T-helper 17 cell (primary cell): ENCODE results near the gene SUSD5. TPM values are rescaled to one million over a fixed set of nuclear protein-coding genes. Genes with fewer than 3 reads are reported as not detected.
A peak's percentile ranks its signal among the peaks of the same experiment; 100 is the strongest.
"Not testable (repeated sequence)": the region's sequence is repeated elsewhere in the genome, so short reads cannot be mapped to it uniquely, and the experiment has no call there.

Experiments used
- ATAC-seq: fragments of 150-1000 bp; cut with Tn5 transposase; 2 replicates; pipeline ENCODE4 v1.10.0; 2021; ENCODE audit warnings: mild to moderate bottlenecking, moderate library complexity
- DNase-seq, 3 donors: peaks; one replicate each; pipeline versions ENCODE4 v3.0.0 to v3.0.0-alpha.2; 2020 to 2021
- H3K9me3 ChIP-seq: one replicate; pipeline ENCODE4 v1.7.0; 2013; ENCODE audit warnings: low read length, mild to moderate bottlenecking; ENCODE audit not compliant: control insufficient read depth, poor library complexity, severe bottlenecking
- H3K27ac Mint-ChIP-seq: one replicate; pipeline ENCODE4 v1.8.0; 2022; ENCODE audit warnings: mild to moderate bottlenecking, moderate library complexity, mixed read lengths
- H3K27me3 Mint-ChIP-seq: one replicate; pipeline ENCODE4 v1.8.0; 2022; ENCODE audit warnings: mixed read lengths
- H3K36me3 Mint-ChIP-seq: one replicate; pipeline ENCODE4 v1.8.0; 2022; ENCODE audit warnings: low read depth, mixed read lengths
- H3K4me1 Mint-ChIP-seq: one replicate; pipeline ENCODE4 v1.8.0; 2022; ENCODE audit warnings: mild to moderate bottlenecking, mixed read lengths
- H3K4me3 Mint-ChIP-seq: one replicate; pipeline ENCODE4 v1.8.0; 2022; ENCODE audit warnings: mild to moderate bottlenecking, moderate library complexity, mixed read lengths
- total RNA-seq, 4 donors: library from RNA in 2 of 4; stranded (reverse) in 2 of 4; gene quantifications; one replicate each; pipeline ENCODE4 v1.2.3 and lab custom pipeline; 2022 to 2026

The SUSD5 gene
- total RNA-seq, 2 donors from 2014 or later: not detected

DNA sequence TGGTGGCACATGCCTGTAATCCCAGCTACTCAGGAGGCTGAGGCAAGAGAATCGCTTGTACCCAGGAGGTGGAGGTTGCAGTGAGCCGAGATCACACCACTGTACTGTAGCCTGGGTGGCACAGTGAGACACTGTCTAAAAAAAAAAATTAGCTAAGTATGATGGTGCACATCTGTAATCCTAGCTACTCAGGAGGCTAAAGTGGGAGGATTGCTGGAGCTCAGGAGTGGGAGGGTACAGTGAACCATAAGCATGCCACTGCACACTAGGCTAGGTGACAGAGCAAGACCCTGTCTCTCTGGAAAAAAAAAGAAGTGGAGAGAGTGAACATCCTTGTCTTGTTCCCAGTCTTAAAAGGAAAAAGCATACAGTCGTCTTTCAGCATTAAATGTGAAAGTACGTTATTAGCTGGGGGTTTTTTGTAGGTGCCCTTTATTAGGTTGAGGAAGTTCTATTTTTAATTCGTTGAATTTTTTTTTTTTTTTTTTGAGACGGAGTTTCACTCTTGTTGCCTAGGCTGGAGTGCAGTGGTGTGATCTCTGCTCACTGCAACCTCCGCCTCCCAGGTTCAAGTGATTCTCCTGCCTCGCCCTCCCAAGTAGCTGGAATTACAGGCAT is 79.5 kb downstream of the SUSD5 start:
- not testable (repeated sequence) for H3K4me1 Mint-ChIP-seq, DNase-seq, H3K9me3 ChIP-seq, H3K4me3 Mint-ChIP-seq, H3K27me3 Mint-ChIP-seq, H3K27ac Mint-ChIP-seq, ATAC-seq
- peaks cover 15% of the 10 kb centered on the region for H3K36me3 Mint-ChIP-seq

DNA sequence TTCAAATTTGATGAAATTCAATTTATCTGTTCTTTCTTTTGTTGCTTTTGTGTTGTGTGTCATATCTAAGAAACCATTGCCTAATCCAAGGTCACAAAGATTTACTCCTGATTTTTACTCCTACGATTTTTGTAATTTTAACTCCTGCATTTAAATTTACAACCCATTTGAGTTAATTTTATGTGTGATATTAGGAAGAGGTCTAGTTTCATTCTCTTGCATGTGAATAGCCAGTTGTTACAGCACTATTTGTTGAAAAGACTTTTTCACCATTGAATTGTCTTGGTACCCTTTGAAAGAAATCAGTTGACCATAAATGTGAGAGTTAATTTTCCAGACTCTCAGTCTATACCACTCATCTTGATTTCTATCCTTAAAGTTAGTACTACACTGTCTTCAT is 80.9 kb downstream of the SUSD5 start:
- H3K27ac Mint-ChIP-seq: no peak overlapping the region
- DNase-seq (no peak), ATAC-seq (no peak)
- no peaks in the 10 kb centered on the region for H3K27me3 Mint-ChIP-seq
- H3K9me3 ChIP-seq: no peaks in the 10 kb centered on the region
- no peaks in the 10 kb centered on the region for H3K4me1 Mint-ChIP-seq
- peaks cover 10% of the 10 kb centered on the region for H3K36me3 Mint-ChIP-seq
- no peak overlapping the region for H3K4me3 Mint-ChIP-seq

DNA sequence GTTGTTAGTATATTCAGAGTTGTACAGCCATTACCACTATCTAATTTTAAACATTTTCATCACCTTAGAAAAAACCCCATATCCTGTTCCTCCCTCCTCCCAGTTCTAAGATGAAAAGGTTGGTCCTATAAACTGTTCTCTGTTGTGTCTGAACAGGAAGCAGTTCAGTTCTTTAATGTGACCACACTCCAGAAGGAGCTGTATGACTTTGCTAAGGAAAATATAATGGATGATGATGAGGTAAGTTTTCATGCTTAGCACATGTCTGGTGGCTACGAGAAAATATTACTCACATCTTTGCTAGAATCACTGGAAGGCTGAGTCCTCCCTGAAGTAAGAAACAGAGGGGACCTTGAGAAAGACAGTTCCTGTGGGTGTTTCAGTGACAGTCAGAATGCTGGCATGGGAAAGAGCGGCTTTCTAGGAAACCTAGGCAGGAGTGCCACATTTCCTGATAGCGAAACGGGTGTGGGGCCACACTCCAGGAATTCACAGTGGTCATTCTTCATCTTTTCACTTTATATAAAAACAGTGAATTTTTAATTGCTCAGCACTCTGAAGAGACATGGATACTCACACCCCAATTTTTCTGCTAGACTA is 84.5 kb downstream of the SUSD5 start:
- peaks cover 4% of the 10 kb centered on the region for H3K36me3 Mint-ChIP-seq
- no peaks in the 10 kb centered on the region for H3K27me3 Mint-ChIP-seq
- no peak overlapping the region for H3K27ac Mint-ChIP-seq
- no peak overlapping the region for H3K4me3 Mint-ChIP-seq
- DNase-seq: no peak
- ATAC-seq: no peak
- peaks cover 5% of the 10 kb centered on the region for H3K4me1 Mint-ChIP-seq
- H3K9me3 ChIP-seq: no peaks in the 10 kb centered on the region

DNA sequence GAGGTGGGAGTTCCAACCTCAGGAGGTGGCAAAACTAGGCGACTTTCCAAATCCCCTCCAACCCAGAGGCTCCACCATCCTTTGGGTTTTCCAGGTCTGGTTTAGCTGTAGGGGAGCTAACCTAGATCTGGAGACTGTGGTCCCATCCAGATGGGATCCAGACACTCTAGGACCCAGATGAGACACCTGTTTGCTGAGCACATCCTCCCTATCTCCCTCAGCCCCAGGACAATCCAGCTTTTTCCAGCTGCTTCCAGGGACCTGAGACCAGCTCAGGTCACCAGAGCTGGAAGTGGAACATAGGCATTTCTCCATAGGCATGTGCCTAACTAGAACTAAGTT is 86.6 kb downstream of the SUSD5 start:
- H3K27ac Mint-ChIP-seq: no peak overlapping the region
- no peaks in the 10 kb centered on the region for H3K27me3 Mint-ChIP-seq
- DNase-seq: no peak
- ATAC-seq: peak; percentile 12
- no peaks in the 10 kb centered on the region for H3K9me3 ChIP-seq
- peaks cover 9% of the 10 kb centered on the region for H3K4me1 Mint-ChIP-seq
- peaks cover 7% of the 10 kb centered on the region for H3K36me3 Mint-ChIP-seq
- no peak overlapping the region for H3K4me3 Mint-ChIP-seq

DNA sequence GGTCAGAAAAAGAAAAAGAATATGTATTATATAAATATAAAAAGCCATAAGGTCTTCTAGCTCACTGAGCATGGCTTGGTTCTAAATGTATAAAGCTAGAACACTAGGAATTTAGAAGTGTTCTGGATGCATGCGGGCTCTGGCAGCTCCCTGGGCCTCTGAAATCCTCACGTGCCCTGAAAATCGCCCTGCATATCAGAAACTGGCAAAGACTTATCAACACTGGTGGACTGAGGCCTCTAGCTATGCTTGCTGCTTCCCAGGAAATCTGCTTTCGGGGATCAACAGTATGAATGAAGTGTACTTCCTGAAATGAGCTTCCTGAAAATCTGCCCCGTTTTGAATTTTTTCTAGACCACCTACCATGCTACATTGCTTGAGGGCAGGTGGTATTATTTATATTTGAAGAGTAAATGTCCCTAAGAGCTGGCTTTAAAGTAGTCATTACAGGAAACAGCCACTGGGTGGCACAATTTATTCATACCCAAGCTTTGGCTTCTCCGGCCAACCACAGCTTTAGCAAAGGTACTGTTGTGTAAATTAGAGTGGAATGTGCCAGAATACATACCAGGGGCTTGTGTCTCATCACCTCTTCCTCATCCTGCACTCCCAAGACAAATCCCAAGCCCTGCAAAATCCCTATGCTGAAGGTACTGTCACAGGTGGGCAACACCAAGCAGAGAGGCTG is 87.1 kb downstream of the SUSD5 start:
- DNase-seq (peak in 1 of 3 donors; percentile 15), ATAC-seq (peak; percentile 65)
- Mint-ChIP-seq H3K27me3 (no peaks in the 10 kb centered on the region), H3K27ac (no peak overlapping the region), H3K4me1 (peaks cover 9% of the 10 kb centered on the region), H3K4me3 (no peak overlapping the region), H3K36me3 (peaks cover 7% of the 10 kb centered on the region)
- no peaks in the 10 kb centered on the region for H3K9me3 ChIP-seq

DNA sequence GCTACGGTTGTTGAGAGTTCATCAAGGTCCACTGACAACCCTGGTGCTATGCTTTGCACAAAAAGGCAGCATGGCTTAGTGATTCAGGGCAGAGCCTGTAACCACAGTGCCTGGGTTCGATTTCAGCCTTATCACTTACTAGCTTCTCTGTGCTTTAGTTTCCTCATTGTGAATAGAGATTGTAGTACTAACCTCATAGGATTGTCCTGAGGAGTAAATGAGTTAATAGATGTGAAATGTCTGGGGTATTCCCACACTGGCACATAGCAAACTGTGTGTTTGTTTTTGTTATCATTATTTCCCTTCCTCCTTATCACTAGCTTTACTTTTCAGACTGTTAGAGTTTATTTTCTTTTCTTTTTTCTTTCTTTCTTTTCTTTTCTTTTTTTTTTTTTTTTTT is 88.5 kb downstream of the SUSD5 start:
- Mint-ChIP-seq H3K27me3 (no peaks in the 10 kb centered on the region), H3K36me3 (peaks cover 11% of the 10 kb centered on the region), H3K27ac (no peak overlapping the region), H3K4me3 (no peak overlapping the region), H3K4me1 (peaks cover 11% of the 10 kb centered on the region)
- no peak for DNase-seq
- no peak for ATAC-seq
- H3K9me3 ChIP-seq: no peaks in the 10 kb centered on the region

DNA sequence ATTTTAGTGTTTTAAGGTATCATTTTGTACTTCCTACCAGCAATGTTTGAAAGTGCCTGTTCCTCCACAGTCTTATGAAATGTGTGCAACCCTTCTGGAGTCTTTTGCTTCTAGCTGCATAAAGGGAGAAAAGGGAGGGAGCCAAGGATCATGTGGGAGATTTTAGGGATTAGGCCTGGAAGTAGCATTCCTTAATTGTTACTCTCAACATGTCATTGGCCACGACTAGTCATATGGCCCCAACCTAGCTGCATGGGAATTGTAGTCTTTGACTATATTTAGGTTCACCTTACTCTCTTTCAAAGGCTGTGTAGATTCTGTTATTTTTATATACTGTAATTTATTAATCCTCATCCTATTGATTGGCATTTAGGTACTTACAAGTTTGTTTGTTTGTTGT is 89.9 kb downstream of the SUSD5 start:
- H3K4me3 Mint-ChIP-seq: no peak overlapping the region
- ATAC-seq (no peak), DNase-seq (no peak)
- peaks cover 11% of the 10 kb centered on the region for H3K4me1 Mint-ChIP-seq
- H3K36me3 Mint-ChIP-seq: peaks cover 9% of the 10 kb centered on the region
- H3K27ac Mint-ChIP-seq: no peak overlapping the region
- no peaks in the 10 kb centered on the region for H3K27me3 Mint-ChIP-seq
- no peaks in the 10 kb centered on the region for H3K9me3 ChIP-seq

DNA sequence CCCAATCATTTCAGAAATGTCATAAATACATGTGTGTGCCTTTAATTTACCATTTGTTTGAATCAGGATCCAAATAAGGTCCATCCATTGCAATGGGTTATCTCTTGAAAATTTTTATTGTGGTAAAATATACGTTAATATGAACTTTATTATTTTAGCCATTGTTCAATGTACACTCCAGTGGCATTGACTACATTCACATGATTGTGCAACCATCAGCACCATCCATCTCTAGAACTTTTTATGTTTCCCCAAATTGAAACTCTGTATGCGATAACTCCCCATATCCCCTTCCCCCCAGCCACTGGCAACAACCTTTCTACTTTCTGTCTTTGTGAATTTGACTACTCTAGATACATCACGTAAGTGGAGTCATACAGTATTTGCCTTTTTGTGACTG is 92.8 kb downstream of the SUSD5 start:
- no peak for ATAC-seq
- H3K27me3 Mint-ChIP-seq: no peaks in the 10 kb centered on the region
- peaks cover 12% of the 10 kb centered on the region for H3K36me3 Mint-ChIP-seq
- H3K9me3 ChIP-seq: no peaks in the 10 kb centered on the region
- peaks cover 9% of the 10 kb centered on the region for H3K4me1 Mint-ChIP-seq
- H3K4me3 Mint-ChIP-seq: no peak overlapping the region
- H3K27ac Mint-ChIP-seq: peak overlapping the region; percentile 21
- DNase-seq: no peak

DNA sequence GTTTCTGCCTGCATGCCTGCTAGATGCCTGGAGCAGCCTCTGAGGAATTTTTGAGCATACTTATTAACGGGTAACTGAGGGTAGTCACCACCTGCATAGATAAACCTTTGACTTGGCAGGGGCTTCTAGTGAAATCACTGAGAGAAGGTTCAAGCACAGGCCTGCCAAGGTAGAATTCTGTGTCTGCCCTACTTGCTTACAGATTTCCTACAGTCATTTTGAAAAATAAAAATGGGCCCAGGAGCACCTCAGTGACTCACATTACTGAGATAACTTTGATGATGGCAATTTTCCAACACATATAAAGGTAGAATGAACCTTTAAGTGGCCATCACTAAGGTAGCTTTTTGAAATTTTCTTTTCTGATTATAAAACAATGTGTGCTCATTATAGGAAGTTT is 94.0 kb downstream of the SUSD5 start:
- Mint-ChIP-seq H3K27me3 (no peaks in the 10 kb centered on the region), H3K4me3 (no peak overlapping the region), H3K27ac (no peak overlapping the region), H3K36me3 (peaks cover 16% of the 10 kb centered on the region), H3K4me1 (peaks cover 13% of the 10 kb centered on the region)
- DNase-seq: no peak
- no peaks in the 10 kb centered on the region for H3K9me3 ChIP-seq
- ATAC-seq: no peak

DNA sequence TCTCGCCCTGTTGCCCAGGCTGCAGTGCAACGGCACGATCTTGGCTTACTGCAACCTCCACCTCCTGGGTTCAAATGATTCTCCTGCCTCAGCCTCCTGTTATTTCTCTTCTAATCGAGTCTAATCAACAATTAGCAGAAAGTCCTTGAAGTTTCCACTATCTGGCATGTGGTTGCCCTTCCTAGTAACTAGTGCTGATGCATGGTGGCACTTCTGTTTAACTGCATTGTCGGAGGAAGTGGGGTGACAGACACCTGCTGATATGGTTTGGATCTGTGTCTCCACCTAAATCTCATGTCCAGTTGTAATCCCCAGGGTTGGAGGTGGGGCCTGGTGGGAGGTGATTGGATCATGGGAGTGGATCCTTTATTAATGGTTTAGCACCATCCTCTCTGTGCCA is 95.6 kb downstream of the SUSD5 start:
- no peaks in the 10 kb centered on the region for H3K9me3 ChIP-seq
- H3K27ac Mint-ChIP-seq: peak overlapping the region; percentile 68
- ATAC-seq: no peak
- H3K27me3 Mint-ChIP-seq: no peaks in the 10 kb centered on the region
- H3K4me3 Mint-ChIP-seq: no peak overlapping the region
- H3K4me1 Mint-ChIP-seq: peaks cover 23% of the 10 kb centered on the region
- DNase-seq: no peak
- peaks cover 15% of the 10 kb centered on the region for H3K36me3 Mint-ChIP-seq

DNA sequence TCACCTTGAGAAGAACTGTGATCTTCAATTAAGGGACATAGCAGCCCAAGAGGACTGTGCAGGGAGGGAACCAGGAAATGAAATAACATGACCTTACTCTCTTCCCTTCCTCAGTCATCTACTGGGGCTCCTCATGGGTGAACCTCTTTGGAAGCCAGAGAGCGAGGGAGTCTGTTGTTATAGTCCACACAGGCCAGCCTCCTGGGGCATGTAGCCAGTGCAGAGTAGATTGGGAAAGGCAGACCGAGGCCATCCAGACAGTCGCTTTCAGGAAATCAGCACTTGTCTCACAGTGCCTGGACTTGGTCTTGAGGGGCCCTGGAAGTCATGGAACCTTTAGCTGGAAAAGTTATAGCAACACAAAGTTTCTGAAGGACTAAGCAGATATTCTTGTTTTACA is 98.7 kb downstream of the SUSD5 start:
- Mint-ChIP-seq H3K4me1 (peaks cover 33% of the 10 kb centered on the region), H3K36me3 (peaks cover 10% of the 10 kb centered on the region), H3K4me3 (no peak overlapping the region), H3K27ac (peak overlapping the region; percentile 70), H3K27me3 (no peaks in the 10 kb centered on the region)
- H3K9me3 ChIP-seq: no peaks in the 10 kb centered on the region
- ATAC-seq (no peak), DNase-seq (no peak)

DNA sequence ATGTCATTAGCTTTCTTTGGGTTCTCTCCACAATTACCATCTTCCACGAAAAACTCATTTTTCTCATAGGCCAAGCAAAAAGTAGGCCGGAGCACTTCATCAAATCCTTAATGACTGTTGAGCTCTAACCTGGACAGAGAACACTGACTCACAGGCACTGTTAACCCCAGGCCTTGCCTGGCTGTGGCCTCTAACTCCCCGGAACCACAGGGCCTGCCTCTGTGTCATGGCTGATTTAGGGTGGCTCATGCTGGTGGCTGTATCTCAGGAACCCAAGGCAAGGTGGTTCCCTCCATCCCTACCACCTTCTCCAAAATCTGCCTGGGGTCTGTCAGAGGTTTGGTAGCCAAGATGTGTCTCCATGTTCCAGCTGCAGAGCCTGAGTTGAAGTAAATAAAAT is 101.1 kb downstream of the SUSD5 start:
- H3K9me3 ChIP-seq: no peaks in the 10 kb centered on the region
- no peak for DNase-seq
- no peak for ATAC-seq
- no peaks in the 10 kb centered on the region for H3K27me3 Mint-ChIP-seq
- H3K36me3 Mint-ChIP-seq: peaks cover 10% of the 10 kb centered on the region
- H3K27ac Mint-ChIP-seq: no peak overlapping the region
- H3K4me3 Mint-ChIP-seq: no peak overlapping the region
- peaks cover 33% of the 10 kb centered on the region for H3K4me1 Mint-ChIP-seq

DNA sequence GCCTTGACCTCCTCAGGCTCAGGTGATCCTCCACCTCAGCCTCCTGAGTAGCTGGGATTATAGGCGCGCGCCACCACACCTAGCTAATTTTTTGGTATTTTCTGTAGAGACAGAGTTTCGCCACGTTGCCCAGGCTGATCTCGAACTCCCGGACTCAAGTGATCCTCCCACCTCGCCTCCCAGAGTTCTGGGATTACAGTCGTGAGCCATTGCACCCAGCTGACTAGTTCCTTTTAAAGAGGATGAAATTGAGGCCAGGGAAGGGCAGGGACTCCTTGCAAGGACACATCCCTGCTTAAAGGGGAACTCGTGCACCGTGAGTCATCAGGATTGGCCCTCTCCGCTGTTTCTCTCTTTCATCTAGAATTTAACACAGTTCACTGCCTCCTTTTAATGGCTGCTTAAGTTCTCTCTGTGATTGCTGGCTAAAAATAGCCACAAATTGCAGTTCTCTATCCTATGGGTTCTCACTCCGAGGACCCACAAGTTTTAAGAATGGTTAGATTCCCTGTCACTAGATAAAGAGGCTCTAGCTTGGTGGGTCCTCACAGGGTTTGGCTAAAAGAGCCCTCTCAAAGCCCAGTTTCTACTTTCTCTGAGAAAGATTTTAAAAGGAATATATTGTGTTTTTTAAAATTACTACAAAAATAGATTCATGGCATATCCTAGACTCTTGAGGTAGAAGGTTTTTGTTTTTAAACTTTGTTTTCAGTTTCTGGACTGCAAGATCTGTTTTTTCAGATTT is 103.4 kb downstream of the SUSD5 start:
- no peaks in the 10 kb centered on the region for H3K9me3 ChIP-seq
- Mint-ChIP-seq H3K27me3 (no peaks in the 10 kb centered on the region), H3K27ac (peak overlapping the region; percentile 72), H3K36me3 (peaks cover 3% of the 10 kb centered on the region), H3K4me3 (peak overlapping the region; percentile 93), H3K4me1 (peaks cover 34% of the 10 kb centered on the region)
- no peak for DNase-seq
- ATAC-seq: no peak
